GM19468 (cell line): Measurements from ENCODE around the gene TBRG4.

Source experiments
- ATAC-seq: cut with Tn5 transposase; IDR thresholded peaks from one replicate; pipeline ENCODE4 v1.9.1; 2021; ENCODE audit warnings: mild to moderate bottlenecking, moderate library complexity, moderate number of reproducible peaks; ENCODE audit not compliant: unreplicated experiment; ENCODE audit errors: extremely low read depth

Gene TBRG4

DNA sequence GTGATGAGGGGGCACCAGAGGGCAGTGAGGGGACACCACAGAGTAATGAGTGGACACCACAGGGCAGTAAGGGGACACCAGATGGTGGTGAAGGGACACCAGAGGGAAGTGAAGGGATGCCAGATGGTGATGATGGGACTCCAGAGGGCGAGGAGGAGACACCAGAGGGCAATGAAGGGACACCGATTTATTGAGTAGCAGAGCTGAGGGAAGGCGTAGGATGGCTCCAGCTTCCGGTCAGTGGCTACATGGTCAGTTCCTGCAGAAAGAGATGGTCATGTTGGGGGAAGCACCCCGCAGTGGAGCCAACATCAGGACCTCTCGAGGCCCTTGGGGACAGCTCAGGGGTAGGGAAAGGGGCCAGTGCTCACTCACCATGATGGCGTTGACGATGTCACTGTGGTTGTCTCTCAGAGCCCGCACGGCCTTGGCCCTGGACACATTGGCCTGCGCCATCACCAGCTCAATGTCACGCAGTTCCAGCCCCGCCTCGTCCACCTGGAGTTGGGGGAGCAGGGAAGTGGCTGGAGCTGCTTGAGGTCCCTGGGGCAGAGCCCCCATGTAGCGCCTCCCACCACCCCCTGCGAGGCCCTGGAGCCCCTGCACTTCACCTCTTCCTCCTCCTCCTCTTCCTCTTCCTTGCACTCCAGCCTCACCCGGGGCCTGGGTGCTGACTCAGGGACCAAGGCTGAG lies 31.1 kb downstream of the TBRG4 start:
- no peak for ATAC-seq

DNA sequence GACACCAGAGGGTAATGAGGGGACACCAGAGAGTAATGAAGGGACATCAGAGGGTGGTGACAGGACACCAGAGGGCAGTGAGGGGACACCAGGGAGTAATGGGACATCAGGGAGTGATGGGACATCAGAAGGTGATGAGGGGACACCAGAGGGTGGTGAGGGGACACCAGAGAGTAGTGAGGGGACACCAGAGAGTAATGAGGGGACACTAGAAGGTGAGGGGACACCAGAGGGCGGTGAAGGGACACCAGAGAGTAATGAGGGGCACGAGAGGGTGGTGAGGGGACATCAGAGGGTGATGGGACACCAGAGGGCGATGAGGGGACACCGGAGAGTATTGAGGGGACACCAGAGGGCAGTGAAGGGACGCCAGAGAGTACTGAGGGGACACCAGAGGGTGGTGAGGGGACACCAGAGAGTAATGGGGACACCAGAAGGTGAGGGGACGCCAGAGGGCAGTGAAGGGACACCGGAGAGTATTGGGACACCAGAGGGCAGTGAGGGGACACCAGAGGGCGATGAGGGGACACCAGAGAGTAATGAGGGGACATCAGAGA lies 33.3 kb downstream of the TBRG4 start:
- ATAC-seq = no peak

DNA sequence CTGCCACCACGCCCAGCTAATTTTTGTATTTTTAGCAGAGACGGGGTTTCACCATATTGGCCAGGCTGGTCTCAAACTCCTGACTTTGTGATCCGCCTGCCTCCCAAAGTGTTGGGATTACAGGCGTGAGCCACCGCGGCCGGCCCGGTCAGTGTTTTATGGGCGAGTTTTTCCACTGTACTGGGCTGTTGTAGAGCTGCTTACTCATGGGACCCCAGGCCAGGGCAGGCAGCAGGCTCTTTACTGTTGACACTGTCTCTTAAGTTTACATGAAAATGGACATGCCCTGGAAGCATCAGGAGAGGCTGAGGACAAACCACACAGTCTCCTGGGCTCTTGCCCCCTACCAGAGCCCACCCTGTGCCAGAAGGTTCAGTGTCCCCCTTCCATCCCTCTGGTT lies 33.9 kb downstream of the TBRG4 start:
- ATAC-seq = no peak

DNA sequence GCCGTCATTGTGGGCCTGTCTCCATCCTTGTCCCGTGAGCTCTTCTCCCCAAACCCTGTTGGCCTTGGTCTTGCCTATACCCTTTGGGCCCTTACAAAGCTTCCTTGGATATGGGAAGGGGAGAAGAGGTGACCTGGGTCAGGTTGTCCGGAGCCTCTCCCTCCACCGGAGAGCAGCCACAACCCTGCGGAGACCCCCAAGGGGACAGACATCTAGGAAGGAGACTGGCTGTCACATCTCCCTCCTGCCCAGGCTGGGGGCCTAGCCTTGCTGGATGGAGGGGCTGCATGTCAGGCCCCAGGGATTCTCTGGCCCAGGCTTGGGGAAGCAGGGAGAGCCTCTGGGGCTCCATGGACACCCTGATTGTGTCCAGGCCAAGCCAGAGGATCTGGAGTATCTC lies 34.6 kb downstream of the TBRG4 start:
- no peak for ATAC-seq

DNA sequence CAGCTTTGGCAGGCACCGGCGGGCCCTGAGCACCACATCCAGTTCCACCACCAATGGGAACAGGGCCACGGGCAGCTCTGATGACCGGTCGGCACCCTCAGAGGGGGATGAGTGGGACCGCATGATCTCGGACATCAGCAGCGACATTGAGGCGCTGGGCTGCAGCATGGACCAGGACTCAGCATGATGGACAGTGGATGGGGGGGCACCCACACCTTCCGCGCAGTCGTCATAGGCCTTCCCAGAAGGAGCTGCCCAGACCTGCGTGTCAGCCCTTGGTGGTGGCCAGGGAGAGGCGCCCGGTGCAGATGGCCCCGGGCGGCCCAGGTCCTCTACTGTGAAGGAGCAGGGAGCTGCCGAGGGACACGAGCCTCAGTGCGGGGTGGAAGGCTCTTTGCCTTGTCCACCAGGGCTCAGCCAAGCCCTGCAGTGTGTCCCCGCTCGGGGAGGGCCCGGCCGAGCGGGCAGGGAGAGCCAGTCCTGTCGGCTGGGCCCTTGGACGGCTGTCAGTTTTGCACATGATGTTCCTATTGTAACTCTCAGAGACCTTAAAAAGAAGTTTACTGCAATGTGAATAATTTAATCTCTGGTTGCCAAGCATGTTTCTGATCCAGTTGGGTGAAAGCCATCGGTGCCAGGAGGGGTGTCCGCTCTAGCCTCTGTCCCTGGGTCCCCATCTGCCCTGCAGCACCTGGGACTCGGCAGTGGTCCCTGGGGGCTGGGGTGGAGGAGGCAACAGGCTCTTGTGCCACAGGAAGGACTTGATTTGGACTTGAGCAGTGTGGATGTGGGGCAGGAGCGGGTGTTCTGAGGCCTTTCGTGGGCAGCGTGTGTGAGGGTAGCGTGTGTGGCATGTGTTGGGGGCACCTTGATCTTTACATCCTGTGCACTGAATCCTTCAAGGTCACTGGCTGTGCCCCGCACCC lies 35.4 kb downstream of the TBRG4 start:
- no peak for ATAC-seq

DNA sequence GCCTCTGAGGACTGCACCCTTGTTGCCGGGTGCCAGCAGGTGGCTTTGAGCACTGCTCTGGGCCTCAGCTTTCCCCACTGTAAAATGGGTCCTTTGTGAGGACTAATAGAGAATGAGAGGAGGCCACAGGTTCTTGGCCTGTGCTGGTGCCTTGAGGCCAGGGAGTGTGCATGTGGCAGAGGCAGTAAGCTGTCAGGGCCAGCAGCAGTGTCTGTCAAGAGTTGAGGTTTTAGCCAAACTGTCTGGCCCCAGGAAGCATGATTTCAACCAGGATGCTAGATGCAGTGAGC lies 36.2 kb downstream of the TBRG4 start:
- ATAC-seq = no peak

DNA sequence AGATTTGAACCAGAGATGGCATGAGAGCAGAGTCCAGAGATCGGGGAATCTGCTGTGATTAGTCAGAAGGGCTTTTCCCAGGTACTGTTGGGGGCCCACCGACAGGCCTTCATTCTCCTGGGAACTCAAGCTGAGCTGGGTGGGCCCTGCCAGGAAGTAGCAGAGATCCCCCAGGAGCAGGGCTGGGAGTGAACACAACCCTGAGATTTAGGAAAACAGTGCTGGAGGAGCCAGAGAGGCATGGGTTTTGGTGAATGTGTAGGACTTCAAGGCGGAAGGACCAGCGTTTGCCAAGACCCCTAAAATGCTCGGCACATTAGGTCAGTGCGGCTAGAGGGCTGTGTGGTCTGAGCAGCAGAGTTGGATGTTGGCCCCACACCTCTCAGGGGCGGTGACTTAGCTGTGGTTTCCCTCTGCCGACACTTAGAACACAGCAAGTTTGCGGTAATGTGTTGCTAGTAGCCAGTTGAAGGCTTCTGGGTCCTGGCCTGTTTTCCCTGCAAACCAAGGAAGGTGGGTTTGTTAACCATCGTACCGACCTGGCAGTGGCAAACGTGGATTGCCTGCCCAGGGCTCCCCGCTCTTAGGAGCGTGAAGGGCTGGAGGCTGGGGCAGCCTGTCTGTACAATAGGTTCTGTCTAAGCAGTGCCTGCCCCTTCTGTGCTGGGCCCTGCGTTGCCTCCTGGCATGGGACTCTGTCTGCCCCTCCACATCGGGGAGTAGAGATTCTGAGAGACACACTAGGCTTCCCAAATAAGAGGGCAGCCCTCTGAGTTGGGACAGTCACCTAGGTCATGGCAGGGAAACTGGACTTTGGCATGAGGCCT lies 36.8 kb downstream of the TBRG4 start:
- ATAC-seq = no peak

DNA sequence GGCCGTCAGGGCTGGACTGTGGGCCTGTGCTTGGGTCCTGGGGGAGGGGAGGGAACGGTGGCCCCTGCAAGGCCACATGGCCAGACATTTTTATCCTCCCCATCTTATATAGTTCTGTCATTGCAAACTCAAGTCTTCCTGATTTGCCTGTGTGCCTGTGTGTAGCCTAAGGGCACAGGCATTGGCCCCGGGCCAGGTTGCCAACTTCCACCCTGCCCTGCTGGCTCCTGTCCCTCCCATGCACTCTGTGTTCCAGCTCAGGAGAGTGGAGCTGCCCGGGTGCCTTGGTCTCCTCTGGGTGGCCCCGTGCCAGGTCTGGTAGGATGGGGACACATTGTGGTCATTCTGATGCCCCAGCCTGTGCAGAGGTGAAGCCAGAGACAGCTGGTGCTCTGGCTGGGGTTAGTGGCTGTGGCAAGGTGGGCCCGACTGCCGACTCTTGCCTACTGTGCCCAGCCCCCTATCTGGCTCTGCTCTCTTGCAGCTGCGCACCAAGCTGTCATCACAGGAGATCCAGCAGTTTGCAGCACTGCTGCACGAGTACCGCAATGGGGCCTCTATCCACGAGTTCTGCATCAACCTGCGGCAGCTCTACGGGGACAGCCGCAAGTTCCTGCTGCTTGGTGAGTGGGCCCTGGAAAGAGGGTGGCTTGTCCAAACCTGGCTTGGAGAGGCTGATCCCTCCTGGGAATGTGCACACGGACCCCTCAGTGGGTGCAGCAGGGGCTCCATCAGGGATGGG lies 37.5 kb downstream of the TBRG4 start:
- no peak for ATAC-seq

DNA sequence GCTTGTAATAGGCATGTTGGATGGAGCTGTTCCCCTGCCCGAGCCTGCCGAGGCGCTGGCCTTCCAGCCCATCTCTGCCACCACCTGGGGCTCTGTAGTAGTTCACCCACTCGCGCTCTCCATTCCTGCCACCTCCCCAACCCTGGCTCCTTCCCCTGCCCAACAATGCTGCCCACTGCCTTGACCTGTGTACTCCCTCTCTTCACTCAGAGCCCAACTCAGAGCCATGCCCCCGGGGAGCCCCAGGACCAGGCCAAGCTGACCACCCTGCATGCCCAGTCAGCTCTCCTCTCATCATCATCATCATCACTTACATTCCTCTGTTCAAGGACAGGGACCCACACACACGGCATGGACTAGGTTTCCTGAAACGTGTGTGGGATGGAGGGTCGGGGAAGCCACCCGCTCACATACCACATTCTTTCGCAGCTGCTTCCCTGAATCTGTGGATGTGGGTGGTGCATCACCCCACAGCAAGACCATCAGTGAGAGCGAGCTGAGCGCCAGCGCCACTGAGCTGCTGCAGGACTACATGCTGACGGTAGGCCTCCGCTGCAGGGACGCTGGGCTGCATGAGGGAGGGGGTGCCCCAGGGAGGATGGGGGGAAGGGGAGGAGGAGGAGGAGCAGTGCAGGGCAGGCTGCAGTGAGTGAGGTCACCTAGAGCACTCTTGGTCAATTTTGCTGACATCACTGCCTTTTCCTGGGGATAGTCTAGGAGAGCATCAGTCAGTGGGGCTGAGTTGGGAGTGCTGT lies 38.3 kb downstream of the TBRG4 start:
- ATAC-seq = no peak

DNA sequence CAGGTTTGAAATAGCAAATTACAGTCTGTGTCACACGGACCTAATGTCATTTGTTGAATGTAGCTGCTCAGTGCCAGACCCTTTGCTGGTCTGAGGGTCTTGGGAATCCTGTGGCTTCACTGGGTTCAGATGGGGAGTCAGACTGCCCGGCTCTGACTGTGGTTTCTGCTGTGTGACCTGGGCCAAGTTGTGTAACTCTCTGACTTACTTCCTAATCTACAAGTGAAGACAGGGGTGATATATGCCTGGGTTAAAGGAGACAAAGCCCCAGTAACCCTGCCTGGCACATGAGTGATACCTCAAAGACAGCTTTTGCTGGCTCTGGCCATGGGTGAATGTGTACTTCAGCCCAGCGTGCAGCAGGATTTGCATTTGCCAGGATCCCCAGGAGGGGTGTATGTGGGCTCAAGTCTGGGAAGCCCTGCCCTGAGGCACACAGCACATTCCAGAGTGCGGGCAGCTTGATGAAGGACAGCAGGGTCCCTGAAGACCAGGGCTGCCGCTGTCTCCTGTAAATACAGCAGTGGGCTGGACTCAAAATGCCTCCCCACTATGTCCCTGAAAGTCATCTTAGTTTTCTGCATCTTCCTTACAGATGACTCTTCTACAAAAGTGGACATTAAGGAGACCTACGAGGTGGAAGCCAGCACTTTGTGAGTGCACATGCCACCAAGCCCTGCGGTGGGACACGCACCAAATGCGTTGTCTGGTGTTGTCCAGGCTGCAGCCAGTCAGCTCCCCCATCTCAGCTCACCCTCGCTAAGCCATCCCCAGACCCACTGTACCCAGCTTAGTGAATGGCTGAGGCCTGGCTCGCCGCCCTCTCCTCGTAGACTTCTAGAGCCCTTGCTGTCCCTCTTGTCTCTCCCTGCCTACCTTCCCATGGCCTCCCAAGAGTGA lies 39.1 kb downstream of the TBRG4 start:
- ATAC-seq = no peak

DNA sequence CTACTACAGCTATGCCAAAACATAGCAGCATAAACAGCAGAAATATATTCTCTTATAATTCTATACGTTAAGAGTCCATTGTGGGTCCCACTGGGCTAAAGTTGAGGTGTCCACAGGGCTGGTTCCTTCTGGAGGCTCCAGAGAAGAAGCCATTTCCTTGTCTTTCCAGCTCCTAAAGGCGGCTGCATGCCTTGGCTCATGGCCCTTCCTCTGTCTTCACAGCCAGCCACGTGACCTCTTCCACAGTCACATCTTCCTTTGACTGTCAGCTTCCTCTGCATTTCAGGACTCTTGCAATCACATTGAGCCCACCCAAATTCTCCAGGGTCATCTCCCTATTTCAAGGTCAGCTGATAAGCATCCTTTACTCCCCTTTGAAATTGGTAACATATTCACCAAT lies 40.0 kb downstream of the TBRG4 start:
- ATAC-seq = no peak

DNA sequence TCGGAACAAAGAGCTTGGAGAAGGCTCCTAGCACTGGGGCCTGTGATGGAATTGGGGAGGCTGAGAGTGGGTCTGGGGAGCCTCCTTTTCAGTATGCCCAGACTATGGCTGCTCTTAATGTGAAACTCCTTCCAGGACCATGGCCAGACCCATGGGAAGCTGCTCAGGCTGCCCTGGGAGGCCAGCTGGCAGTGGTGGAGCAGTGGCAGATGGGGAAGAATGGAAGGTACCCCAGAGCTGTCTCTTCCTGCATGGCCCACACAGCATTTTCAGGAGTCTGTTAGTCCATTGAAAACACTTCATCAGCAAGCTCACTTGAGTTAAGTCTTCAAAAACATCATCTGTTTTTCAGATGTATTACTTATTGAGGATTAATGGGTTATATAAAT lies 41.2 kb downstream of the TBRG4 start:
- no peak for ATAC-seq

DNA sequence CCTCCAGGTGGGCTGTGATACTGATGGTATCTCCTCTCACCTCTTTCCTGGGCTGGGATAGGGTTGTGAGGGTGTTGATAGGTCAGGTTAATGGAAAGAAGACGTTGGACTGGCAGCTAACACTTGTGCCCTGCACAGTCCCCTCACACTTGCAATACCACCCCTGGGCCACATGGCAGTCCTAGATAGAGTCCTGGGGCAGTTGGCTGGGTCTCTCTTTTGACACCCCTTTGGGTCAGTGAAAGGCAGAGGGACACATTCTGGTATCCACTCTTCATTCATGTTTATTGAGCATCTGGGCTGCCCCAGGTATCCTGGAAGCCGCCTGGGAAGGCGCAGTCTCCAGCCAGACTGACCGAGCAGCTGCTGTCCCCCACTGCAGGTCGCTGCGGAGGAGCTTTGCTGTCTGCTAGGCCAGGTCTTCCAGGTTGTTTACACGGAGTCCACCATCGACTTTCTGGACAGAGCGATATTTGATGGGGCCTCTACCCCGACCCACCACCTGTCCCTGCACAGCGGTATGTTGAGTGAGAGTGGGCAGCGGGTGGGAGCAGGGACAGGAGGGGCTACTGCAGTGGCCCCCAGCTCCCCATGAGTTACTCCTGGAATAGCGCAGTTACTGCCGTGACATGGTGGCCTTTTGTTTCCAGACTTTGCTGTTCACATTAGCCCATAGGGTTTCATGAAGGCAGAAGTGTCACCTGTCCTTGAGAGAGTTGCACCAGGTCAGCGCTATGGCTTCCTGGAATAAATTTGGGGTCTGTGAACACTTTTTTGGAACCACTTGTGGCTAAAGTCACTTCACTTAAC lies 41.8 kb downstream of the TBRG4 start:
- no peak for ATAC-seq

DNA sequence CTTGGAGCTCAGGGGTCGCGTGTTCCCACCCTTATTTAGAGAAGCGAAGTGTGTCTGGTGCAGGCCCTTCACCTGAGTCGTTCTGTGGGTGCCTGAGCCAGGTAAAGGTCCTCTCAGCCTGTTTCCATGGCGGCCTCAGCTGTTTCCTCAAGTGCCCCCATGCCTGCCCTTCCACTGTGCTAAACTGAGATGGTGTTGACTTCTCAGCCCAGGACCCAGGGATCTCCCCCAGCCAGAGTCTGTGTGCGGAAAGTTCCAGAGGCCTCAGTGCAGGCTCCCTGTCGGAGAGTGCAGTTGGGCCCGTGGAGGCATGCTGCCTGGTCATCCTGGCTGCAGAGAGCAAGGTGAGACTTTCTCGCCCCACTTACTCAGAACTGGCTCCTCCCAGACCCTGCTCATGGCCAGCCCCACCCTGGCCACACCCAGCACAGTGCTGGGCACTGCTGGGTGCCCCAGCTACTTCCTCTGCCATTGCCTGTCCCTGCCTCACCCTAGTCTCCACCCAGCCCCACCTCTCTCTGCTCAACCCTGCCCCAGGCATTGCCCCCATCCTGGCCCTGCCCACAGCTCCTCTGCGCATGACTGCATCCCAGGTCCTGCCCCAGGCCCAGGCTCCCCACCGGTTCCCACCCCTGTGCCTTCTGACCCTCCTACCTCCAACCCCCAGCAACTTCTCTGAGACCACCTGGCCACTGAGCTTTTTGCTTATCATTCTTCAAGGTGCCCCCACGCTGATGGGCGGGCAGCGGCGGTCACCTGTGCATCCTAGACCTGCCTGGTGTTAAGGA lies 43.1 kb downstream of the TBRG4 start:
- no peak for ATAC-seq

DNA sequence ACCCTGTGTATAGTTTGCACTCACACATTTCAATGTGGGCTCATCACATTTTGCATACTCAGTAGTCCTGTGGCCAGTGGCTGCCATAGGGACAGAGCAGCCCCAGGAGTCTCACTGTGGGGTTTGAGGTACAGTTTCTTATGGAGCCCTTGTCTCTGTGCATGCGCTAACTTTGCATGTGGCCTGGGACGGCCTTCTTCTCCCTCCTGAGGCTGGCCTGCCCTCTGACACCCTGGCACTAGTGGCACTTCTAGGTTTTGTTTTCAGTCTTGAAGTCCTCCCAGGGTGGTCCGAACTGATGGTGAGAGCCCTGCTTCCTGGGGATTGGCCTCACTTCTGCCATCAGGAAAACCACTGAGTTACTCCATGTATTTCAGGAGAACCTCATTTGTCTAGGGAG lies 43.9 kb downstream of the TBRG4 start:
- no peak for ATAC-seq

DNA sequence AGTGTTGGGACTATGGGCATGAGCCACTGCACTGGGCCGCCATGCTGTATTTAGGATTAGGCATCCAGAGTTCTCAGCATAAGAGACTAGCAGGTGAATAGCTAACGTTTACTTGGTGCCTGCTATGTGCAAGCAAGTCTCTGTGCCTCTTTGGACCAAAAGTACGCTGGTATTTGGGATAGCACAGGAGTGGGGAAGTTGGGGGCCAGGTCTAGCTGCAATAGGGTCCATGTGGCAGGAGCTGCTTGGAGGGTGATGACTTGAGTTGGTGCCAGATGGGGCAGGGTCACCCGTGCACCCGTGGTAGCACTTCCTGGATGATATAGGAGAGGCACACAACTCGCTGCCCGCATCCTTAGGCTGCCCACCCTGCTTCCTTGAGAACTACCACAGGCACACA lies 45.1 kb downstream of the TBRG4 start:
- no peak for ATAC-seq
